ENCODE measurements around the gene SAFB2.

DNA sequence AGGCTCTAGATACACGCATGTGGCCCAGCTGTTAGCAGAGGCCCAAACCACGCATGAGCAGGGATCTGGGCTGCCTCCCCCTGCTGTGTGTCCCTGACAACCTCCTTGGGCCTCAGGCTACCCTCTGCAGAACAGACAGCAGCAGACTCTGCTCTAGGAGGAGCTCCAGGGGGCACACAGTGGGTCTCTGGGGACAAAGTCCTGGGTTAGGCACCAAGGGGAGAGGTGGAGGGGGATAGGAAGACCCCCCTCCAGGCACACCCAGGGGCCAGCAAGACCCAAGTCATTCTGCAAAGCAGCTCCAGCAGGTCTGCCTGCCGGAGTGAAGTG, 62.8 kb downstream of the SAFB2 start:
- TF ChIP-seq ZNF274 (IDR thresholded peaks at IDR 0.05; ENCODE audit: low read depth, low read length) = no peak
- TF ChIP-seq SUZ12 (IDR thresholded peaks at IDR 0.05; ENCODE audit: extremely low read depth, insufficient read depth, insufficient read length) = no peak

All from NT2/D1 (cell line).